Measurements from ENCODE around the gene RPS6KA2.
"Not testable (repeated sequence)": the region's sequence is repeated elsewhere in the genome, so short reads cannot be mapped to it uniquely, and the experiment has no call there.

RPS6KA2 gene

DNA sequence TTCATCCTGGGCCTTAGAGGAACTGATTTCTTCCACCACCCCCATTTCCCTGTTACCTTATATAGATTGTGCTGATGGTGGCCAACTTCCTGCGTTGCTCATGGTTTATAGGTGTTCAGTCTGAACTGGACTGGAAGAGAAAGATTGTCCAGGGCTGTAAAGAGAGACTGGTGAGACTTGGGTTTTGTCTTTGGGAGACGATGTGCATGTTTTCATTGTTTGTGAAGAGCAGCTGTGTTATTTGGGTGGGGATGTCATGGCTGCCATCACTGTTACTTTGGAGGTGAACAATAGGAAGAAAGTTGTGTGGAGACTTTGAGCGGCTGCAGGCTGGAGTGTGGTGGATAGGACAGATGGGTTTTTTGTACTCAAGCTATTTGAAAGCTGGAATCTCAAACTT lies 228.7 kb downstream of the RPS6KA2 start:
- TF ChIP-seq, protein P1, sequence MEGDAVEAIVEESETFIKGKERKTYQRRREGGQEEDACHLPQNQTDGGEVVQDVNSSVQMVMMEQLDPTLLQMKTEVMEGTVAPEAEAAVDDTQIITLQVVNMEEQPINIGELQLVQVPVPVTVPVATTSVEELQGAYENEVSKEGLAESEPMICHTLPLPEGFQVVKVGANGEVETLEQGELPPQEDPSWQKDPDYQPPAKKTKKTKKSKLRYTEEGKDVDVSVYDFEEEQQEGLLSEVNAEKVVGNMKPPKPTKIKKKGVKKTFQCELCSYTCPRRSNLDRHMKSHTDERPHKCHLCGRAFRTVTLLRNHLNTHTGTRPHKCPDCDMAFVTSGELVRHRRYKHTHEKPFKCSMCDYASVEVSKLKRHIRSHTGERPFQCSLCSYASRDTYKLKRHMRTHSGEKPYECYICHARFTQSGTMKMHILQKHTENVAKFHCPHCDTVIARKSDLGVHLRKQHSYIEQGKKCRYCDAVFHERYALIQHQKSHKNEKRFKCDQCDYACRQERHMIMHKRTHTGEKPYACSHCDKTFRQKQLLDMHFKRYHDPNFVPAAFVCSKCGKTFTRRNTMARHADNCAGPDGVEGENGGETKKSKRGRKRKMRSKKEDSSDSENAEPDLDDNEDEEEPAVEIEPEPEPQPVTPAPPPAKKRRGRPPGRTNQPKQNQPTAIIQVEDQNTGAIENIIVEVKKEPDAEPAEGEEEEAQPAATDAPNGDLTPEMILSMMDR (IDR thresholded peaks at IDR 0.05; ENCODE audit: insufficient read depth, low read length, poor library complexity, severe bottlenecking) = no peak
- DNase-seq (ENCODE audit: extremely low read depth, insufficient read length) = no peak
- H3K36me3 ChIP-seq (ENCODE audit: control insufficient read depth, insufficient read depth, low read length) = no peaks in the 10 kb centered on the region
- H3K27me3 ChIP-seq (replicated peaks; ENCODE audit: control insufficient read depth, insufficient read depth, low read length) = no peaks in the 10 kb centered on the region
- no peak overlapping the region for H3K4me3 ChIP-seq (replicated peaks; ENCODE audit: low read depth, low read length)

DNA sequence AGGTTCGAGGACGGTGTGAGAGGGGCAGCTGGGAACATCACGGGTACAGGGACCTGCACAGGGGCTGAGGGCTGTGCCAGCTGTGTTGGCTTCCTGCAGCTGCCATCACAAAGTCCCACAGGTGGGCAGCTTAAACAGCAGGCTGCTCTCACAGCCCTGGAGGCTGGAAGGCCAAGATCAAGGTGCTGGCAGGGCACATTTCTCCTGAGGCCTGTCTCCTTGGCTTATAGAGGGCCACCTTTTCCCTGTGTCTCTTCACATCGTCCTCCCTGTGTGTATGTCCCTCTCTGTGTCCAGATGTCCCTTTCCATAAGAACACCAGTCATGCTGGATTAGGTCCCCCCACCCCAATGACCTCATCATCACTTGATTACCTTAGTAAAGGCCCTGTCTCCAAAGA lies 229.2 kb downstream of the RPS6KA2 start:
- H3K27me3 ChIP-seq (replicated peaks; ENCODE audit: control insufficient read depth, insufficient read depth, low read length) = no peaks in the 10 kb centered on the region
- TF ChIP-seq, protein P1 (IDR thresholded peaks at IDR 0.05; ENCODE audit: insufficient read depth, low read length, poor library complexity, severe bottlenecking) = no peak
- no peak for DNase-seq (ENCODE audit: extremely low read depth, insufficient read length)
- H3K36me3 ChIP-seq (ENCODE audit: control insufficient read depth, insufficient read depth, low read length) = no peaks in the 10 kb centered on the region
- no peak overlapping the region for H3K4me3 ChIP-seq (replicated peaks; ENCODE audit: low read depth, low read length)

DNA sequence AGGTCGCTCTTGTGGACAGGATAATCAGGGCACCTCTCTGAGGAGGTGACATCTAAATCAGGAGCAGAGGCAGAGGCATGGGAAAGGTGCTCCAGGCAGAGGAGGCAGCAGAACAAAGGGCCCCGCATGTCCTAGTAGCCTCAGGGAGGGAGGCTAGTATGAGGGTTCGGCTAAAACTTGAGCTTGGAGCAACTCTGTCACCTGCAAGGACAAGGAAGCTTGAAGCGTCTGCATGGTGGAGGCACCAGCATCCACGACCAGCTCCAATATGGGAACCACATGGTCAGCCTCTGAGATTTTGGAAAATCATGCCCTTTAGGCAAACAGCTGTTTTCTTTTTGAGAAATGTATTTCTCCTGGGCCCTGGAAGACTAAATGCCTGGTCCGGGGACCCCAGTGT lies 231.3 kb downstream of the RPS6KA2 start:
- Histone ChIP-seq H3K36me3 (ENCODE audit: control insufficient read depth, insufficient read depth, low read length) (no peaks in the 10 kb centered on the region), H3K4me3 (replicated peaks; ENCODE audit: low read depth, low read length) (no peak overlapping the region), H3K27me3 (replicated peaks; ENCODE audit: control insufficient read depth, insufficient read depth, low read length) (no peaks in the 10 kb centered on the region)
- TF ChIP-seq, protein P1 (IDR thresholded peaks at IDR 0.05; ENCODE audit: insufficient read depth, low read length, poor library complexity, severe bottlenecking) = no peak
- no peak for DNase-seq (ENCODE audit: extremely low read depth, insufficient read length)

DNA sequence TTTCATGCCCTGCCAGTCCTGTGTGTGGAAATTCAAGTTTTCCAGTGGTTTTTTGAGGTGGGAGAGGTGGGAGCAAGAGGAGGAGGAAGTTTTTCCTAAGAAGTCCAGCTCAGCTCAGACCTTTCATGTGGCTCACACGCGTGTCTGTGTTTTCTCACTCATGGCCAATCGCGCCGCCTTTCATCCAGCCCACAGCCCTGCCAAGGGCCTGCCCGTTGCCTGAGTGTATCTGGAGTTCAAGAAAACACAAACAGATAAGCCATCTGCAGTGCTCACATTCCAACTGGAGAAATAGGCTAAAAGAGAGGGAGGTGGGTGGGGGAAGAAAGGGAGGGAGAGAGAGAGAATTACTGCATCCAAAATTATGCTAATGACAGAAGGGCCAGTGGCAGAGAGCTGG lies 231.7 kb downstream of the RPS6KA2 start:
- DNase-seq (ENCODE audit: extremely low read depth, insufficient read length) = no peak
- TF ChIP-seq, protein P1 (IDR thresholded peaks at IDR 0.05; ENCODE audit: insufficient read depth, low read length, poor library complexity, severe bottlenecking) = no peak
- no peaks in the 10 kb centered on the region for H3K27me3 ChIP-seq (replicated peaks; ENCODE audit: control insufficient read depth, insufficient read depth, low read length)
- no peaks in the 10 kb centered on the region for H3K36me3 ChIP-seq (ENCODE audit: control insufficient read depth, insufficient read depth, low read length)
- no peak overlapping the region for H3K4me3 ChIP-seq (replicated peaks; ENCODE audit: low read depth, low read length)

DNA sequence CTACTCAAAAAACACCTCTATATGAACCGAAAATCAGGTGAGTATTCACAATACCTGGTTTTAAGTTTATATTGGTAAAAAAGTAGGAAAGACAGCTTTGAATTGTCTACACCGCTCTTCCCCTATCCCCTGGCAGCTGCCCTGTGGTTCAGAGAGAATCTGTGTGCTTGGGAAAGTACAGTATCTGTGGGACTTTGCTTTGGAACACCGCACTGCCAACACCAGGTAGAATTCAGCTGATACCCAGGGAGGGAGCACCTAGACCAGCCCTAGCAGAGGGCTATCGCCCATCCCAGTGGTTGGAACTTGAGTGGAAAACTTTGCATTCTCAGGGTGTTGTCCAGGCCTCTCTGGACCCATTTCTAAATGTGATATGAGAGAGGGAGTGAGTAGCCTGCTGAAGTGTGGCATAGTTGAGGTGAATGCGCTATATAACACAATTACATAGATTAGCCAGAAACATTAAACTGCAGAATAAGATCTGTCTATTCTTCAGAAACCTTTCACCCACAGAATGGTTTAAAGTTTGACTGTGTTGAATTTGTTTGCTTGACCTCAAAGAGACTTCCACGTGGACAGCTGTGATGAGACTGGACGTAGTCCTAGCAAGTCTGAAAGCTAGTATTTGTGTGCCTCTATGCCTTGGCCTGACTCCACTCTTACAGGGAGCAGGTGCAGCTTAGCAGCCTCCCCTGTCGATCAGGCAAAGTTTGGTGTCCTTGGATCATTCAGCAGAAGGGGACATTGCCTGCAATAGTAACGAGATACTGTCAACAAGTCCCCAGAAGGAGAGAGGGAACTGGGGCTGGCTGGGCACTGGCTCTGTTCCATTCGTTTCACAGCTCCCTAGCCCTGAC lies 232.8 kb downstream of the RPS6KA2 start:
- H3K27me3 ChIP-seq (replicated peaks; ENCODE audit: control insufficient read depth, insufficient read depth, low read length) = no peaks in the 10 kb centered on the region
- TF ChIP-seq, protein P1 (IDR thresholded peaks at IDR 0.05; ENCODE audit: insufficient read depth, low read length, poor library complexity, severe bottlenecking) = no peak
- no peaks in the 10 kb centered on the region for H3K36me3 ChIP-seq (ENCODE audit: control insufficient read depth, insufficient read depth, low read length)
- DNase-seq (ENCODE audit: extremely low read depth, insufficient read length) = no peak
- H3K4me3 ChIP-seq (replicated peaks; ENCODE audit: low read depth, low read length) = no peak overlapping the region

DNA sequence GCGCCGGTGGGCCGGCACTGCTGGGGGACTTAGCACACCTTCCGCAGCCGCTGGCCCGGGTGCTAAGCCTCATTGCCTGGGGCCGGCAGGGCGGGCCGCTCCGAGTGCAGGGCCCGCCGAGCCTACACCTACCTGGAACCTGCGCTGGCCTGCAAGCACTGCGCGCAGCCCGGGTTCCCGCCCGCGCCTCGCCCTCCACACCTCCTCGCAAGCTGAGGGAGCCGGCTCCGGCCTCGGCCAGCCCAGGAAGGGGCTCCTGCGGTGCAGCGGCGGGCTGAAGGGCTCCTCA lies 233.6 kb downstream of the RPS6KA2 start:
- DNase-seq (ENCODE audit: extremely low read depth, insufficient read length) = no peak
- Histone ChIP-seq H3K27me3 (replicated peaks; ENCODE audit: control insufficient read depth, insufficient read depth, low read length) (no peaks in the 10 kb centered on the region), H3K4me3 (replicated peaks; ENCODE audit: low read depth, low read length) (no peak overlapping the region), H3K36me3 (ENCODE audit: control insufficient read depth, insufficient read depth, low read length) (no peaks in the 10 kb centered on the region)
- TF ChIP-seq, protein P1 (IDR thresholded peaks at IDR 0.05; ENCODE audit: insufficient read depth, low read length, poor library complexity, severe bottlenecking) = no peak

DNA sequence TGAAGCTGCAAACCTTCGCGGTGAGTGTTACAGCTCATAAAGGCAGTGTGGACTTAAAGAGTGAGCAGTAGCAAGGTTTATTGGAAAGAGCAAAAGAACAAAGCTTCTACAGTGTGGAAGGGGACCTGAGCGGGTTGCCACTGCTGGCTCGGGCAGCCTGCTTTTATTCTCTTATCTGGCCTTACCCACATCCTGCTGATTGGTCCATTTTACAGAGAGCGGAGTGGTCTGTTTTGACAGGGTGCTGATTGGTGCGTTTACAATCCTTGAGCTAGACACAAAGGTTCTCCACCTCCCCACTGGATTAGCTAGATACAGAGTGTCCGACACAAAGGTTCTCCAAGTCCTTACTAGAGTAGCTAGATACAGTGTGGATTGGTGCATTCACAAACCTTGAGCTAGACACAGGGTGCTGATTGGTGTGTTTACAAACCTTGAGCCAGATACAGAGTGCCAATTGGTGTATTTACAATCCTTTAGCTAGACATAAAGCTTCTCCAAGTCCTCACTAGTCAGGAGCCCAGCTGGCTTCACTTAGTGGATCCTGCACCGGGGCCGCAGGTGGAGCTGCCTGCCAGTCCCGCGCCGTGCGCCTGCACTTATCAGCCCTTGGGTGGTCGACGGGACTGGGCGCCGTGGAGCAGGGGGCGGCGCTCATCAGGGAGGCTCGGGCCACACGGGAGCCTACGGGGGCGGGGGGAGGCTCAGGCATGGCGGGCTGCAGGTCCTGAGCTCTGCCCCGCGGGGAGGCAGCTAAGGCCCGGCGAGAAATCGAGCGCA lies 234.1 kb downstream of the RPS6KA2 start:
- H3K4me3 ChIP-seq (replicated peaks; ENCODE audit: low read depth, low read length); H3K27me3 ChIP-seq (replicated peaks; ENCODE audit: control insufficient read depth, insufficient read depth, low read length); DNase-seq (ENCODE audit: extremely low read depth, insufficient read length); H3K36me3 ChIP-seq (ENCODE audit: control insufficient read depth, insufficient read depth, low read length): not testable (repeated sequence)
